NCI-H82 treated with DMSO at 0.1 percent for 48 hours (cell line): ENCODE data around the gene SPATA16.
"Not testable (repeated sequence)": the region's sequence is repeated elsewhere in the genome, so short reads cannot be mapped to it uniquely, and the experiment has no call there.

Experiments used
- DNase-seq: peaks from one replicate; lab custom pipeline; 2025; ENCODE audit not compliant: unreplicated experiment; lab: John Stamatoyannopoulos, UW

The SPATA16 gene

DNA sequence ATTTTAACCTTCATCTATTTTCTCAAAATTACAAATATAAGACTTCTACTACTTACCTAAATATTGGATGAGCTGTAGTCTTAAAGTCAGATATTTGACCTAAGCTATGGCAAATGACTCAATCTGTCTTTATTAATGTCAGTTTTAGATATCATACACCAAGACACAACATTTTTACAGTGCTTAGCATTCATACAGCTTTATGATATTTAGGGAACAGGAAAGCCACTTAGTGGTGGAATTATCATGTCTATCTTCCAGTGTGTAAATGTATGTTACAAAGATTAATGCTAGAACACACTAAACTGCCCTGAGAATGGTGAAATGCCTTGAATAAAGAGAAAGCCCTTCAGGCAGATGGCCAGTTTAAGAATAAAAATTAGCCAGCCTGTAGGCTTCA, 135.0 kb downstream of the SPATA16 start:
- DNase-seq, result no peak

DNA sequence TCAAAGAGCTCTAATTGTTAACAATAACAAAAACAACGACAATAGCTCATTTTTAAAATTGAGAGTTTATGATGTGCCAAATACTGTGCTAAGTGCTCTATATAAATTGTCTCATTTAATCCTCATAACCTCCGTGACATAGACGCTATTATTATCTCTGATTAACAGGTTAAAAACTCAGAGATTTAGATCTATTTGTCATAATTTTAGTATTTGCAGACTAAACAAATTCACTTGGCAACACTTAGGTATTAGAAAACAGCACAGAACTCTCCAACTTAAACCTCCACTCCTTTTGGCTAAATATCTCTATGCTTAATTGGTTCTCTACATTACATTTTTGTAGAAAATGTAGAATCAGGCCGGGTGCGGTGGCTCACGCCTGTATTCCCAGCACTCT, 136.4 kb downstream of the SPATA16 start:
- no peak for DNase-seq

DNA sequence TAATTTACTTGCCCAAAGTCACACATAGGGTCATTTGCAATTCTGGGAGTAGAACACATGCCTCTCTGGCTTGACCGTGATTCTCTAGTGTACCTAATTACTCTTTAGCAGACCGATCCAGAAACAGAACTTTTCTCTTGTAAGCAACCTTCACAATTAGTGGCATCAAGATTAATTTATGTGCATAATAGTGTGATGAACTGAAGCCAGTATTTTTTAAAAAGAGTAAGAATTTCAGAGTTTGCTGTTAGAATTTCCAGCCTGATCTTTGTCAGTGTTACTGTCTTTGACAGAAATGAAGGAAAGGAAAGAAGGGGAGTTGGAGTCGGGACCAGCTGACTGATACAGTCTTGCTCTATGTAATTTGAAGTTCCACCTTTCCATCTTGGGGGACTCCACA, 137.1 kb downstream of the SPATA16 start:
- no peak for DNase-seq

DNA sequence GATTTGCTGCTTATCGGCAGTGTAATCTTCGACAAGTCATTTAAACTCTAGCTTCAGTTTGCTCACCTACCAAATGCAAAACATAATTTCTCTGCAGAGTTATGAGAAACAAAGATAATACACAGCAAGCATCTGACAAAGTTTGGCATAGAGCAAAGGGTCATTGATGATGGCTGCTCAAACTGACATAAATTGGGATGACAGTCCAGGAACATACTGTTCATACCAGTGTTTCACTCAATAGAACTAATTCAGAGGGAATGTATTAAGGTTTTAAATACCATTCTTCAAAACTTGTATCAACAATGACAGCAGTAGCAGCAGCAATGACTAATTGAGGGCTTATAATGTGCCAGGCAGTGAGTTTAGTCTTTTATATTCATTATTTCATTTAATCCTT, 137.6 kb downstream of the SPATA16 start:
- no peak for DNase-seq

DNA sequence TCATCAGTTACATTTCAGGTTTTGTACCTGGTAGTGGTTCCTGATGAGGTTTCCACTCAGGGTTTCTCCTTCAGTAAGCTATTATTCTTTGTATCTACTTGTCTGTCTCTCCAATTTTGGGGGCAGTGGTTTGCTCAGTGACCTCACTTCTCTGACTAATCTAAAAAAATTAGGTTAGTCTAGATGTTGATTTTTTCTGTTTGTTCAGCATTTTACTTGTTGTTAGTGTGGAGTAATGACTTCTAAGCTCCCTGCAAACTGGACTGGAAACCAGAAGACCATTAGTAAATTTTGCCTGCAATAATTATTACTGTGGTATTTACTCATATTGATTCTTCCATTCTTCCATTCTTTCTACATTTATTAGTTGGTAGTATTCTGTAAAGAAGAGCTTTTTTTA, 139.4 kb downstream of the SPATA16 start:
- DNase-seq, result no peak

DNA sequence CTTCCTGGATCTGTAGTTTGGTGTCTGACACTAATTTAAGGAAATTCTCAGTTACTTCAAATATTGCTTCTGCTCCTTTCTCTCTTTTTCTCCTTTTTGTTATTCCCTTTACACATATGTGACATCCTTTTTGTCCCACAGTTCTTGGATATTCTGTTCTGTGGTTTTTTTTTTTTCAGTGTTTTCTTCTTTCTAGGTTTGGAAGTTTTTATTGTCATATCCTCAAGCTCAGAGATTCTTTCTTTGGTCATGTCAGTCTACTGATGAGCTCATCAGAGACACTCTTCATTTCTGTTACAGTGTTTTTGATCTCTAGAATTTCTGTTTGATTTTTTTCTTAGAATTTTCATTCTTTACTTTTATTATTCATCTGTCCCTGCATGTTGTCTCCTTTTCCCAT, 140.5 kb downstream of the SPATA16 start:
- no peak for DNase-seq

DNA sequence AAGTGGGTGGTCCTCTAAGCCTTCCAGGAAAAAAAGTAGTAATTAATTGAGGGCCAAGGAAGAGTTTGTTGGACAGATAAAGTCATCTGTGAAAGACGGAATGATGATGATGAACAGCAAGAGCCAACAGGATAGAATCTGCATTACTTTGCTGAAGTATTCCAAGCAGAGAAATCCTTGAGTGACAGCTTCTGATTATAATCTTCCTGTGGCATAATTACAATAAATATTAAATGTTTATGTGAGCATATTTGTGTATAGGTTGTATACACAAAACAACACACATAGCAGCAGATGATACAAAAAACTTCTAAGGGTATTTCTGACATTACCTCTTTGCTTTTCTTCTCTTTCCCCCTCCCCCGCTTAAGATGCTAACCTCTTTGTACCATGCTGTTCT, 147.6 kb downstream of the SPATA16 start:
- no peak for DNase-seq

DNA sequence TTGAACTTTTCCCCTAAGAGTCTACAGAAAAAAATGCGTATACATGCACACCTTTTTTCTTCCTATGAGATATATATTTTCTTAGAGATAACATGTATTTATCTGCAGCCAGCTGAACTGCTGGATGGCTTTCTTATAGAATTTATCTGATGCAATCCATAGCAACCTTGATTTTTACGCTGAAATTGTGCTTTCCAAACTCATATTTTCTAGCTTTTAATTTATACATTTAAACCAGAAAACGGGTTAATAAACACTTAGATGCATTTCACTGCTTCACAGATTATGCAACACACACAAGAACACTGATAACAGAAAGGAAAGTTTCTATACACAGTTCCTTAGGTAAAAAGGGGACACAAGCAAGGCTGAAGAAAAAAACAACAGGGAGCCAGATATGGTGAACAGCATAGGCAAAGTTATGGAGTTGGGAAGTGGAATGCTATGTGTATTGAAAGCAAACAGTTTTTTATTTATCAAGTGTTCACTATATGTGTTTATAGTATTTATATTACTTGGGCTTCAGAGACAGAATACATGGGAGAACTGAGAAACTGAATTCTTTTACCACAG, 149.5 kb downstream of the SPATA16 start:
- no peak for DNase-seq

DNA sequence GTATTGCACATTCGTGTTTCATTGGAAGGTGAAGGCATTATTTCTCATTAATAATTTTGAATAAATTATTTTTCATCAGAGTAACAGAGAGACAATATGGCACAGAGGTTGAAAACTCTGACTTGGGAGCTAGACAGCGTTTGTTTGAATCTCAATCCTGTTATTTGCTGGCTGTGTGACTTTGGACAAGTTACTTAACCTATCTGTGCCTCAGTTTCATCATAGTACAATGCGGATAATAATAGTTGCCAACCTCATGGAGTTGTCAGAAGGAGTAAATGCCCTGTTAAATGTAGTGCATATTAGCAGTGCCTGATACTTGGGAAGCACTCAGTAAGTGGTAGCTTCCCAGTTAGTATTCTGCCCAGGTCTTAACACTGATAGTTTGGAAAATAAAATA, 151.7 kb downstream of the SPATA16 start:
- DNase-seq, result no peak

DNA sequence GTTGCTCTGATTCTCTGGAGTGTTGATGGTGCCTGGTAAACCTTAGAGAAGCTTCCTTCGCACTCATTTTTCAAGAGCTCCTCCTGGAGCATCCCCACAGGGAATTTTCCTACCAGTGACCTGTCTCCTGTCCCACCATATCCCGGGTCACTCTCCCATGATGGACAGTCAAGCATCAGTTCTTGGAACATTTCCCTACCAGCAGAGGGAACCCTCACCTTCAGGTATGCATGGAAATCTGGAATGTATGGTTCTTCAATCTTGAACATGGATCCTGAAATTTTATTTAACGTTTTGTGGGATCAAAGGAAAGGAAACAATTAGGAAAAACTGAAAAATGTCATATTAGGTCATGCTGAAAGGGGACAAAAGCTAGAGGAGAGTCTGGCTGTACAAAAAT, 153.8 kb downstream of the SPATA16 start:
- no peak for DNase-seq

DNA sequence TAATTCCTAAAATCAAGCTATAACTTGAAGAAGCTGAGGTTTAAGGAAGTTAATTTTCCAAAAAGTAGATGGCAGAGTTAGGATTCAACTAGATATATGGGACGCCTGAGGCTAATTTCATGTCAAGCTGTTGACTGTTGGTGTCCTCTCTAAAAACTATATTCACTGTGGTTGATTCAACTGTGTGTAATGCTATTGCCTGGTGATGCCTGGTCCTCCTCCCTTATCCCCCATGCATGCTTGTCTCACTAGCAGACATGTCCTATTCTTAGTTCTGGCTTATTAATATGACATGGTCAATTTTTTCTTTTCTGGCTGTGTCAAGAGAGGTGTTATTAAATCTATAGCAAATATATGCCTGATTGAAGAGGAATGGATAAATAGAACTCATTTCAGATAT, 156.1 kb downstream of the SPATA16 start:
- DNase-seq, result no peak

DNA sequence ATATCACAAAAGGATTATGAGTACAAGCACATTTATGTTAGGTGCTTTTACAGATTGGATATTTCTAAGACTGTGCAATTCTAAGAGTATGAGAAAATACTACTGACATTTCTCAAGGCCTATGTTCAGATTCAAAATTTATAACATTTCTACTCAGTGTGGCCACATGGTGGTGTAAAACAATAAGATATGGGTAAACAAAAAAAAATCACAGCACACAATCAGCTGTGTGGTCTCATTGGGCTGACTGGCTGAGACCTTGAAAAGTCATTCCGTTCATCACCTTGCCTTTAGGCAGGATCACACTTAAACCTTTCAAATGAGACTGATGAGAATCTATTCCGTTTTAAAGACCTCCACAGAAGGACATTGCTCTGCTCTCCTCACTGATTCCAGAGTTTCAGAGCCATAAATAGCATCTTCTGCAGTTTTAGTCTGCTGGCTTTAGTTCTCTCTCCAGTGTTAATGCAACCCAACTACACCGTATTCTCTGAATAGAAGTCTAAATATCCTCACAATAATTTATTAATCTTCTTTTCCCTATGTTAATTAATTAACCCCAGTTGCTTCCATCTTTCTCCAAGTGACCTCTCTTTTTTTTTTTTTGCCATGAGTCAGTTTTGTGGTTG, 158.2 kb downstream of the SPATA16 start:
- no peak for DNase-seq

DNA sequence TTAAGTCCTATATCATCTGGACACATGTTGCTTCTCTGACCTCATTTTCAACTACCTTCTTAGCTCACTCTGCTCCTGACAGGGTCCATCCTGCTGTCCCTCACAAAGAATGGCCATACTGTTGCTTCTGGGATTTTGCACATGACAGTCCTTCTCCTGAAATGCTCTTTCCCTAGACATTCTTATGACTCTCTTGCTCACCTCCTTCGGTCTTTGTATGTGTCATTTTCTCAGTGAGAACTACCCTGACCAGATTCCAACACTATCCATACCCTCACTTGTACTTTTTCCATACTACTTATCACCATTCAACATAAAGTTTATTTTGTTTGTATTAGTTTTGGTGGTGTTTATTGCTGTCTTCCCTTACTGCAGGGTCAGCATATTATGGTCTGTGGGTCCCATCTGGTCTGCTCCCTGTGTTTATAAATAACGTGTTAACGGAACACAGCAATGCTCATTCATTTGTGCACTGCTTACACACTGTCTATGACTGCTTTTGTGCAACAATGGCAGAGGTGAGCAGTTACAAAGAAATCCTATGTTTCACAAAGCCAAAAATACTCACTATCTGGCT, 159.5 kb downstream of the SPATA16 start:
- DNase-seq, result no peak

DNA sequence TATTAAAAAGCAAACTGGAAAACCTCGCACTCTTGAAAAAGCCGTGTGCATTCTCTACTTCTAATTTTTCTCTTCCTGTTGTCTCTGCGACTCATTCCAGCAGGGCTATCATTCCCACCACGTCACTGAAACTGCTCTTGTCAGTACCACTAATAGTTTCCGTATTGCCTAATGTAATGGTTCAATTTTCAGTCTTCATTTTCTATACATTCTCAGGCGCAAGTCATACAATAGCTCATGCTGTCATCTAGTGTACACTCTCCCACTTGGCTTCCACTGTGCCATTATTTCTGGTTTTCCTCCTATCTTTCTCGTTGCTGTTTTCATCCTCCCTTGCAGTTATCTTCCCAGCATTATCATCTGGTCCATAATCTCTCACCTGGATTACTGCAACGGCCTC, 160.2 kb downstream of the SPATA16 start:
- no peak for DNase-seq

DNA sequence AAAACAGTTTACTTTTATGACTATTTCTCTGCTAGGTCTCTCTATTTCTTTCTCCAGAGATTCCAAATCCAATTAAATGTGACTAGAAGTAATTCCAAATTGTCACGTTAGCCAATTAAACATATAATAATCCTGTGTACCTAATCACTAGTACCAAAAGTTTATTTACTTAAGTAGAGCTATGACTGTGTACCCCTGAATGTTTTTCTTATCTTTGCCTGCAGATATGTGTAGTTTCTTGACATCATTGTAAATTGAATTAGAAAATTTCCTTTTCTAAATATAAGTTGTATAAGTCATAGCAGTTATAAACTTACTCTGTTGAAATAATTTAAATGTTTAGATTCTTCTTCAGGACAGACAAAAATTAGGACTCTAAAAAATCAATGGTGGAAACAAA, 163.3 kb downstream of the SPATA16 start:
- DNase-seq, result peak; percentile 85

DNA sequence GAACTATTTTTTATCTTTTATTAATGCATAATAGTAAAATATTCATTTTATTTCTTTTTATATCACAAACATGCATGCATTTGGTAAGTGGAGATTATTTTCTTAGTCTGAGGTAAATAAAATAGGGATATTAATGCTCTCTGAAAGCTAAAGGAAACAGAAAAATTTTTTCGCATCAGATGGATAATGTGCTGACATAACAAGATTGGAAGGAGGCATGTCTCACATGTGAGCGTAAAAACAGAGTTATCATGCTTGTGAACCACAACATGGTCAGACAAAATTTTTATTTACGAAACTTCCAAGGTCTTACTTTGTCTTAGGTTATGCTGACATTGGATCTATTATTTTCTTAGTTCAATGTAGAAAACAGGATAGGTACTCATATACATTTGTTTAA, 166.1 kb downstream of the SPATA16 start:
- no peak for DNase-seq

DNA sequence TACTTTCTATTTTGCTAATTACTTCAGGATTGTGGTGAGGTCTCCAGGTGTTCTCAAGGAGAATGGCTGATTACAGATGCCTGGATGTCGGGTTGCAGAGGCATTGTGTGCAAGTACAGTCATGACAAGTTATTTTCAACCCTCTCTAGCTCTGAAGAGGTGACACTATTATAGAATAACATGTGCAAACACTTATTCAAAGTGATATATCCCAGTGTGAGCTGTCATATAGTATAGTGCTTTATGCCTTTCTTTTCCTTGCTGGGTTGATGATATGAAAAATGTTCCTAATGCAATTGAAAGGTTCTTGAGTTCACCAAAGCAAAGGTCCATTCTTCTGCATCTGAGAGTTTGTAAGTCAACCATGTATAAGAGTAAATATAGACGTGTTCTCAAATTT, 167.2 kb downstream of the SPATA16 start:
- no peak for DNase-seq

DNA sequence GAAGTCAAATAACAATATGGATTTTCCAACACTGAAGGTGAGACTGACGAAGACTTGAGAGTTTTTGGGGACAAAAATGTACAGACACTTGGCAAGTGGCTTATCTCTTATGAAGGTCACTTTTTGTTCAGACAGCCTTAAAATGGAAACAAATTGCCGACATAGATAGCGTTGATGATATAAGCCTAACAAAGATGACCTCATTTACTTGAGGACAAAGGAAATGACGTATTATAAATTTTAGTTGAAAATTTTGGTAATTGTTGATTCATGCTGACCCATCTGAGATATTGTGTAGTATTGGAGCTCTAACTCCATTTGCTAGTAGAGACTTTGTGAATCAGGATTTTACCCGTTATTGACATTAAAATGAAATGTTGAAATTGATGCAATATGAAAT, 168.3 kb downstream of the SPATA16 start:
- no peak for DNase-seq

DNA sequence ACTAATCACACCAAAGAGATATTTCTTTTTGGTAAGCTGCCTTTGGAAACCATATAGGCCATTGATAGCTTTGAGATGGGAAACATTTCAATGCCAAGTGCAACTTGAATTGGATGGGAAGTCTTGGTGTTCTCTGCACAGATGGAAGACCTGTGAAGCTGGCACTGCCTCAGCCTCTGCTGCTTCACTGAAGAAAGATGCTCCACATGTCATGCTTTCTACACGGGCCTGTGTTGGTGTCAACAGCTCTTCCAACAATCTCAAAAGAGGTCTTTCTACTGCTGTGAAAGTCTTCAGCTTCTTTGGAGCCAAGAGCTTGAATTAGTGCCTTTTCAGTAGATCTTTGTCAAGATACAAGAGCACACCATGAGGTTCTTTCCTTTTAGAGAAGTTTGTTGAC, 169.0 kb downstream of the SPATA16 start:
- DNase-seq, result no peak

DNA sequence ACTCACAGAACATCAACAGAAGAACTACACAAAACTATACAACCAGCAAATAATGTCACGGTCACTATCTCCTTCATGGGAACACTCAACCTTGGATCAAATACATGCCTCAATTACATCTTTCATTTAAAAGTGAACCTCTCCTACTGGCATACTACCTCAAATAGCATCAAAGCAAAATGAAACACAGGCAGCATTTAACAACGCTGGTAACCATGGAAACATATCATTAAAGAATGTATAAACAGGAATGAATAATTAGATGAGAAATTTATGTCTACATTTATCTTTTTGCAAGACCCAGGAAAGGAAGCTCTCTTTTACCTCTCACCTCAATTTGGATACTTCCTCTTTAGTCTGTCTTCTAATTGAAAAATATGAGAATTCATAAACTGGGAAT, 172.4 kb downstream of the SPATA16 start:
- no peak for DNase-seq

DNA sequence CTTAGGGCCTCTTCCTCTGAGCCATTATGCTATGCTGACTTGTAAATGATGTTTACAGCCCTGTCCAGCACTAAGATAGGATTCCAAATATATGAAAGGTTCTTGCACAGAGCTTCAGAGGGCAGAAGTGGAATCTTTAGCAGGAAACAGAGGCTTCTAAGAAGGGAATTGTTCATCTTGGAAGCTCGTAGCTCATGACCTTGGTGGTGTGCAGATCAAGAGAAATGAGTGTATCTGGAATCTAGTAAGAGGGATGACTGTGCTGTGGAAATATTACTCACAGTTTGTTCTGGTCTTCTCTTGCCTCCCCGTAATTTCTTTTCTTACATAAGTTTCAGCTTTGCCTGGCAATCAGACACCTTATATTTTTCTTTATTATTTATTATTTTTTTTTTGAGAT, 175.8 kb downstream of the SPATA16 start:
- no peak for DNase-seq

DNA sequence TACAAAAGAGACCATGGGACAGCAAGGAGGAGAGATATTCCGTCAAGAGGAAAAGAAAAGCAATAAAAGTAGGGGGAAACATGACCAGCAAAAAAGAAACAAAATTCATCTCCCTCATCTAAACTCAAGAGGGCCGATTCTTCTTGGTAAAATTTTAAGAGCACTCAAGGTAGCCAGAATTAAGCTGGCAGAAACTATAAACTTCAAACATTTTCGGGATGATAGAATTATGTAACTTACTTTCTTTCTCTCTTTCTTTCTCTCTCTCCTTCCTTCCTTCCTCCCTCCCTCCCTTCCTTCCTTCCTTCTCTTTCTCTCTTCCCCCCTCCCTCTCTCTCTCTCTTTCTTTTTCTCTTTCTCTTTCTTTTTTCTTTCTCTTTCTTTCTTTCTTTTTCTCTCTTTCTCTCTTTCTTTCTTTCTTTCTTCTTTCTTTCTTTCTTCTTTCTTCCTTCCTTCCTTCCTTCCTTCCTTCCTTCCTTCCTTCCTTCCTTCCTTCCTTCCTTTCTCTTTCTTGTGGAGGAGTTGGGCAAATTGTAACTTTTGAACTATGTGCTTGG, 180.3 kb downstream of the SPATA16 start:
- not testable (repeated sequence) for DNase-seq

DNA sequence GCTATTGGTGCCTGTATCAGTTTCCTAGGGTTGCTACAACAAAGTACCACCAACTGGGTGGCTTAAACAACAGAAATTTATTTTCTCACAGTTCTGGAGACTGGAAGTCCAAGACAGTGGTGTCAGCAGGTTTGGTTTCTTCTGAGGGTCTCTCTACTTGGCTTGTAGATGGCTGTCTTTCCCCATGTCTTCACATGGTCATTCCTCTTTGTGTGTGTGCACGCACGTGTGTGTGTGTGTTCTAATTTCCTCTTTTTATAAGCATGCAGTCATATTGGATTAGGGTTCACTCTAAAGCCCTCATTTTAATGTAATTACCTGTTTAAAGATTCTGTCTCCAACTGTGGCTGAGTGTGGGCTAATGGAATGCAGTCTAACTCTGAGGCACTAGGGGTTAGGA, 182.5 kb downstream of the SPATA16 start:
- DNase-seq, result no peak
